Gastroesophageal sphincter (tissue), 4 donors: ENCODE measurements around the gene SSU72. TPM values are rescaled to one million over a fixed set of nuclear protein-coding genes. Genes with fewer than 3 reads are reported as not detected.

Source experiments
- ATAC-seq: fragments of 150-250 bp; one replicate; pipeline ENCODE4 v1.9.1; 2016; ENCODE audit warnings: mild to moderate bottlenecking, moderate library complexity
- H3K27ac ChIP-seq, 4 donors: fragments of 200-600 bp; sonication (generic) in 3 of 4; 1 replicate in 3 of 4; 2 replicates in 1 of 4; pipeline ENCODE4 v1.5.1; 2016 to 2019
- H3K27me3 ChIP-seq: fragments of 200-600 bp; sonication (generic); one replicate; pipeline ENCODE4 v1.5.1; 2019
- H3K36me3 ChIP-seq, 2 donors: fragments of 200-600 bp; sonication (generic); one replicate each; pipeline ENCODE4 v1.5.1; 2019; ENCODE audit warnings: control low read depth in 1 of 2
- H3K4me1 ChIP-seq, 3 donors: fragments of 200-600 bp; sonication (generic); 1 replicate in 2 of 3; 2 replicates in 1 of 3; pipeline ENCODE4 v1.5.1; 2016 to 2019; ENCODE audit warnings: control low read depth in 2 of 3
- H3K4me3 ChIP-seq, 2 donors: fragments of 200-600 bp; sonication (generic); one replicate each; pipeline ENCODE4 v1.5.1; 2019; ENCODE audit warnings: mild to moderate bottlenecking in 1 of 2, moderate library complexity in 1 of 2
- H3K9me3 ChIP-seq, 3 donors: fragments of 200-600 bp; sonication (generic); one replicate each; pipeline ENCODE4 v1.5.1; 2017 to 2019; ENCODE audit warnings: control low read depth in 2 of 3
- CTCF ChIP-seq, 4 experiments: fragments of 200-600 bp in 2 of 4; fragments of 450-650 bp in 2 of 4; sonication (generic) in 1 of 4; IDR thresholded peaks; one replicate each; pipeline ENCODE4 v1.5.1; 2017 to 2019; ENCODE audit warnings: antibody characterized with exemption in 4 of 4, mild to moderate bottlenecking in 2 of 4, moderate library complexity in 2 of 4
- EP300 ChIP-seq: sonication (generic); formaldehyde crosslinking; IDR thresholded peaks from one replicate; pipeline ENCODE4 v1.6.1; 2017; ENCODE audit warnings: antibody characterized with exemption, mild to moderate bottlenecking
- POLR2A ChIP-seq, 2 donors: fragments of 450-650 bp; IDR thresholded peaks; one replicate each; pipeline ENCODE4 v1.6.1; 2017; ENCODE audit warnings: antibody characterized with exemption in 2 of 2, mild to moderate bottlenecking in 2 of 2, moderate library complexity in 1 of 2
- POLR2AphosphoS5 ChIP-seq: sonication (generic); formaldehyde crosslinking; IDR thresholded peaks from one replicate; pipeline ENCODE4 v1.6.1; 2017; ENCODE audit warnings: antibody characterized with exemption
- WGBS, 2 donors: methylation state at CpG; one replicate each; pipeline ENCODE4 v1.1.5; 2018; ENCODE audit warnings: low coverage in 1 of 2; 5-methylcytosine and 5-hydroxymethylcytosine counted together
- total RNA-seq, 4 donors: library from RNA; depleted of rRNA; stranded (reverse); fragments of >200 nt; gene quantifications; one replicate each; pipeline ENCODE4 v1.1.0, GENCODE V29; 2016

Gene SSU72
- 100 to 1,000 TPM in 2 of 4 donors, 10 to 100 TPM in 2; 90.5 to 109 (median 98.9) TPM for total RNA-seq

GRCh38 chr1:1574721-1575537 lies at the start of gene SSU72:
Gene SSU72, minus strand, starts transcription at chr1:1574863. Its CDS starts 306 bp downstream, at chr1:1574557.
- peak; percentile 97 for ATAC-seq
- Histone ChIP-seq H3K27ac (peak within 1 kb of the TSS; percentile 98 to 100 (median 99)), H3K36me3 (peaks cover 0 to 23% of the 10 kb centered on the region in 2 donors), H3K9me3 (no peaks in the 10 kb centered on the region), H3K27me3 (no peaks in the 10 kb centered on the region), H3K4me1 (peaks cover 0 to 50% (median 15%) of the 10 kb centered on the region in 3 donors), H3K4me3 (peak within 1 kb of the TSS; percentile 79 to 99)
- TF ChIP-seq EP300 (no peak), POLR2A (IDR thresholded peaks at IDR 0.05) (peak; percentile 97), POLR2AphosphoS5 (peak; percentile 99), CTCF (IDR thresholded peaks at IDR 0.05) (no peak)
- 0% methylated on average over 4 to 6 of the region's 87 CpGs for WGBS, 2 donors

- H3K36me3 ChIP-seq: peaks cover 0 to 62% of the 10 kb centered on the region in 2 donors
- peaks cover 0 to 35% (median 0%) of the 10 kb centered on the region in 3 donors for H3K4me1 ChIP-seq
- TF ChIP-seq POLR2AphosphoS5 (no peak), POLR2A (IDR thresholded peaks at IDR 0.05) (no peak), EP300 (no peak), CTCF (IDR thresholded peaks at IDR 0.05) (no peak)
- H3K4me3 ChIP-seq: no peak overlapping the region
- 100% methylated on average over 1 of the region's 51 CpGs; no CpG with 5 or more reads in 1 of the 2 donors for WGBS, 2 donors
- ATAC-seq: no peak
- H3K27ac ChIP-seq: no peak overlapping the region
- peaks cover 6% of the 10 kb centered on the region for H3K27me3 ChIP-seq
- no peaks in the 10 kb centered on the region for H3K9me3 ChIP-seq
Measured at GRCh38 chr1:1623631-1624442, 49.2 kb upstream of the SSU72 start.

GRCh38 chr1:1623181-1623630 lies 48.5 kb upstream of the SSU72 start:
- Histone ChIP-seq H3K4me3 (no peak overlapping the region), H3K9me3 (no peaks in the 10 kb centered on the region), H3K36me3 (peaks cover 0 to 62% of the 10 kb centered on the region in 2 donors), H3K27ac (no peak overlapping the region), H3K27me3 (no peaks in the 10 kb centered on the region), H3K4me1 (peaks cover 0 to 35% (median 0%) of the 10 kb centered on the region in 3 donors)
- 94% methylated on average over 7 of the region's 33 CpGs; no CpG with 5 or more reads in 1 of the 2 donors for WGBS, 2 donors
- no peak for ATAC-seq
- TF ChIP-seq POLR2A (IDR thresholded peaks at IDR 0.05) (no peak), CTCF (IDR thresholded peaks at IDR 0.05) (no peak), EP300 (no peak), POLR2AphosphoS5 (no peak)

GRCh38 chr1:1622788-1623094 lies 48.1 kb upstream of the SSU72 start:
- 86% methylated on average over 7 of the region's 17 CpGs; no CpG with 5 or more reads in 1 of the 2 donors for WGBS, 2 donors
- Histone ChIP-seq H3K9me3 (no peaks in the 10 kb centered on the region), H3K36me3 (peaks cover 0 to 62% of the 10 kb centered on the region in 2 donors), H3K27me3 (no peaks in the 10 kb centered on the region), H3K4me1 (peaks cover 0 to 36% (median 3%) of the 10 kb centered on the region in 3 donors), H3K27ac (no peak overlapping the region), H3K4me3 (no peak overlapping the region)
- TF ChIP-seq POLR2AphosphoS5 (no peak), EP300 (no peak), POLR2A (IDR thresholded peaks at IDR 0.05) (no peak), CTCF (IDR thresholded peaks at IDR 0.05) (no peak)
- ATAC-seq: no peak
